Loucy (cell line): ENCODE measurements around the gene GAK.

Source experiments
- H2AFZ ChIP-seq: fragments of 200-600 bp; sonication (generic); 2 replicates; pipeline ENCODE4 v1.6.0; 2016; ENCODE audit warnings: antibody characterized with exemption, mild to moderate bottlenecking, low read length, moderate library complexity
- H3F3A ChIP-seq: fragments of 200-600 bp; 2 replicates; pipeline ENCODE4 v1.6.0; 2016; ENCODE audit warnings: antibody characterized with exemption, low read depth, mild to moderate bottlenecking
- H3K27me3 ChIP-seq: fragments of 200-600 bp; sonication (generic); 2 replicates; pipeline ENCODE4 v1.6.1; 2014; ENCODE audit warnings: low read length, mild to moderate bottlenecking; ENCODE audit not compliant: insufficient read depth, poor library complexity, severe bottlenecking
- H3K36me3 ChIP-seq: fragments of 200-600 bp; sonication (generic); 2 replicates; pipeline ENCODE4 v1.6.1; 2016; ENCODE audit warnings: low read length; ENCODE audit not compliant: insufficient read depth
- H3K4me1 ChIP-seq: fragments of 200-600 bp; sonication (generic); 2 replicates; pipeline ENCODE4 v1.5.1; 2014; ENCODE audit warnings: low read length, mild to moderate bottlenecking; ENCODE audit not compliant: insufficient read depth, poor library complexity, severe bottlenecking
- H3K4me2 ChIP-seq: fragments of 200-600 bp; sonication (generic); 2 replicates; pipeline ENCODE4 v1.6.0; 2014; ENCODE audit warnings: antibody characterized with exemption, low read length, low read depth, mild to moderate bottlenecking; ENCODE audit not compliant: poor library complexity, severe bottlenecking
- H3K4me3 ChIP-seq: fragments of 200-600 bp; sonication (generic); 2 replicates; pipeline ENCODE4 v1.5.1; 2014; ENCODE audit warnings: low read length, mild to moderate bottlenecking, mixed read lengths; ENCODE audit not compliant: poor library complexity, severe bottlenecking
- H3K79me2 ChIP-seq: fragments of 200-600 bp; sonication (generic); 2 replicates; pipeline ENCODE4 v1.6.1; 2014; ENCODE audit warnings: low read length; ENCODE audit not compliant: insufficient read depth
- H3K9ac ChIP-seq: fragments of 200-600 bp; sonication (generic); 2 replicates; pipeline ENCODE4 v1.6.0; 2014; ENCODE audit warnings: mild to moderate bottlenecking, low read depth, low read length, moderate library complexity; ENCODE audit not compliant: poor library complexity, severe bottlenecking
- H3K9me2 ChIP-seq: fragments of 200-600 bp; sonication (generic); replicated peaks from 2 replicates; pipeline ENCODE4 v1.6.1; 2016; ENCODE audit warnings: low read depth, low read length, mixed read lengths
- H3K9me3 ChIP-seq: fragments of 200-600 bp; sonication (generic); 2 replicates; pipeline ENCODE4 v1.6.1; 2014; ENCODE audit warnings: mild to moderate bottlenecking, antibody characterized with exemption, low read length, low read depth; ENCODE audit not compliant: insufficient read depth
- H4K20me1 ChIP-seq: fragments of 200-600 bp; sonication (generic); 2 replicates; pipeline ENCODE4 v1.6.0; 2014; ENCODE audit warnings: antibody characterized with exemption, low read length, mild to moderate bottlenecking; ENCODE audit not compliant: insufficient read depth, poor library complexity, severe bottlenecking
- EZH2phosphoT487 ChIP-seq: fragments of 200-600 bp; IDR thresholded peaks from 2 replicates; pipeline ENCODE4 v1.6.1; 2018; ENCODE audit warnings: antibody characterized with exemption, mild to moderate bottlenecking, moderate library complexity, borderline replicate concordance
- TF ChIP-seq, protein P1 (sequence below): fragments of 200-600 bp; sonication (generic); conservative IDR thresholded peaks from 2 replicates; pipeline ENCODE4 v1.5.1; 2014; ENCODE audit warnings: mild to moderate bottlenecking, antibody characterized with exemption, low read length

The GAK gene

DNA sequence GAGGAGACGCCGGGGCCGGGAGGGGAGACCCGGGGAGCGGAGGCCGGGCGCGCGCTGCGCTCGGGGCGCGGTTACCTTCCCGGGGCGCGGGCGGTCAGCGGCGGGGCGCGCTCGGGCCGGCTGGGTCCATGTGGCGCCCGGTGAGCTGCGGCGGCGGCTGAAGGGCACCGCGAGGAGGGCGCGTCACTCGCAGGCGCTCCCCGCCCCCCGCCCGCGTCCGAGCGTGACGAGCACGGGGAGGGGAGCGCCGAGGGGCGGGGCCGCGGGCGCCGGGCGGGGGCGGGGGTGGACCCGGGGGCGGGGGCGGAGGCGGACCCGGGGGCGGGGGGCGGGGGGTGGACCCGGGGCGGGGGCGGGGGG, 106.2 kb downstream of the GAK start, which contains the start of gene CPLX1:
Gene CPLX1 (minus strand): TSS at position 159 of the 360 bp plus-strand sequence. CDS start 1,607 bp downstream, outside the sequence.
- H3K9me2 ChIP-seq: no peaks in the 10 kb centered on the region
- no peaks in the 10 kb centered on the region for H4K20me1 ChIP-seq
- H3K4me1 ChIP-seq: no peaks in the 10 kb centered on the region
- no peak within 1 kb of the TSS for H2AFZ ChIP-seq
- no peak within 1 kb of the TSS for H3K4me3 ChIP-seq
- H3K79me2 ChIP-seq: no peaks in the 10 kb centered on the region
- H3K9me3 ChIP-seq: peaks cover 8% of the 10 kb centered on the region; the same call in 1 of the 2 replicates
- no peaks in the 10 kb centered on the region for H3F3A ChIP-seq
- H3K4me2 ChIP-seq: no peak within 1 kb of the TSS
- no peak within 1 kb of the TSS for H3K9ac ChIP-seq
- no peak for TF ChIP-seq EZH2phosphoT487
- TF ChIP-seq, protein P1, sequence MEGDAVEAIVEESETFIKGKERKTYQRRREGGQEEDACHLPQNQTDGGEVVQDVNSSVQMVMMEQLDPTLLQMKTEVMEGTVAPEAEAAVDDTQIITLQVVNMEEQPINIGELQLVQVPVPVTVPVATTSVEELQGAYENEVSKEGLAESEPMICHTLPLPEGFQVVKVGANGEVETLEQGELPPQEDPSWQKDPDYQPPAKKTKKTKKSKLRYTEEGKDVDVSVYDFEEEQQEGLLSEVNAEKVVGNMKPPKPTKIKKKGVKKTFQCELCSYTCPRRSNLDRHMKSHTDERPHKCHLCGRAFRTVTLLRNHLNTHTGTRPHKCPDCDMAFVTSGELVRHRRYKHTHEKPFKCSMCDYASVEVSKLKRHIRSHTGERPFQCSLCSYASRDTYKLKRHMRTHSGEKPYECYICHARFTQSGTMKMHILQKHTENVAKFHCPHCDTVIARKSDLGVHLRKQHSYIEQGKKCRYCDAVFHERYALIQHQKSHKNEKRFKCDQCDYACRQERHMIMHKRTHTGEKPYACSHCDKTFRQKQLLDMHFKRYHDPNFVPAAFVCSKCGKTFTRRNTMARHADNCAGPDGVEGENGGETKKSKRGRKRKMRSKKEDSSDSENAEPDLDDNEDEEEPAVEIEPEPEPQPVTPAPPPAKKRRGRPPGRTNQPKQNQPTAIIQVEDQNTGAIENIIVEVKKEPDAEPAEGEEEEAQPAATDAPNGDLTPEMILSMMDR: no peak
- H3K27me3 ChIP-seq: no peaks in the 10 kb centered on the region
- H3K36me3 ChIP-seq: no peaks in the 10 kb centered on the region

DNA sequence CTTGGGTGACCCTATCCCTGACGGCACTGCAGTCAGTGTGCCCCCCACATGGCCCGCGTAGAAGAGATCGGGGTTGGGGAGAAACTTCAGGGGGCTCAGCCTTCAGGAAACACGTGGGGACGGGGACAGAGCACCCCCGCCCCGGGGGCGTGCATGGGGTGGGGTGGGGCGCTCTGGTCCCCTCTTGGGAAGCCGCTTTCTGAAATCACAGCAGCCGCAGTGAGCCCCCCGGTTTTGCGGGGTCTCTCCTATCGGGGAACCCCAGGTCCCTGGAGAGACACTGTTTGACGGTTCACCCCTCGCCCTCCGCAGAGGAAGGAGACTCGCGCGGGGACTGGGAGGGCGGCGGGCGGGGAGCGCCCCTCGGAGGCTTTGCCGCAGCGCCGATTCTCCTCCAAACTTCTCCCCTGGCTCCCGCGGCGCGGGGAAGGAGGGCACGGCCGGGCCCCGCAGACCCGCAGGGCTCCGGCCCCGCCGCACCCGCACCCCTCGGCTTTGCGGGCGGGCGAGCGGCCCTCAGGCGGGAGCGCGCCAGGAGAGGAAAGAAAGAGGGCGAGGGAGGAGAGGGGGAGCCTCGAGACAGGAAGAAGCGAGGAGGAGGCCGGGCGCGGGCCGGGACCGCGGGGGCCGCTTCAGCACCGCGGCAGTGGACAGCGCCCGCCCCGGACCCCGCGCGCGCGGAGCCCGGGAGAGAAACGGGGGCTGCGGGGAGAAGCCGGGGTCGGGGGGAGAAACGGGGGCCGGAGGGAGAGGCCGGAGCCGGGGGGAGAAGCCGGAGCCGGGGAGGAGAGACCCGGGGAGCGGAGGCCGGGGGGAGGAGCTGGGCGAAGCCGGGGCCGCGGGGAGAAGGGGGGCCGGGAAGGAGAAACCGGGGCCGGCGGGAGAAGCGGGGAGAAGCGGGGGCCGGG, 106.8 kb downstream of the GAK start:
- no peaks in the 10 kb centered on the region for H3K36me3 ChIP-seq
- no peak overlapping the region for H3K4me2 ChIP-seq
- H3K79me2 ChIP-seq: no peaks in the 10 kb centered on the region
- H4K20me1 ChIP-seq: no peaks in the 10 kb centered on the region
- H3K27me3 ChIP-seq: no peaks in the 10 kb centered on the region
- H3K9ac ChIP-seq: no peak overlapping the region
- TF ChIP-seq, protein P1: no peak
- no peak for TF ChIP-seq EZH2phosphoT487
- H3K4me1 ChIP-seq: no peaks in the 10 kb centered on the region
- H2AFZ ChIP-seq: no peak overlapping the region
- H3K9me2 ChIP-seq: no peaks in the 10 kb centered on the region
- no peaks in the 10 kb centered on the region for H3F3A ChIP-seq
- H3K4me3 ChIP-seq: no peak overlapping the region
- H3K9me3 ChIP-seq: peaks cover 8% of the 10 kb centered on the region; the same call in 1 of the 2 replicates

DNA sequence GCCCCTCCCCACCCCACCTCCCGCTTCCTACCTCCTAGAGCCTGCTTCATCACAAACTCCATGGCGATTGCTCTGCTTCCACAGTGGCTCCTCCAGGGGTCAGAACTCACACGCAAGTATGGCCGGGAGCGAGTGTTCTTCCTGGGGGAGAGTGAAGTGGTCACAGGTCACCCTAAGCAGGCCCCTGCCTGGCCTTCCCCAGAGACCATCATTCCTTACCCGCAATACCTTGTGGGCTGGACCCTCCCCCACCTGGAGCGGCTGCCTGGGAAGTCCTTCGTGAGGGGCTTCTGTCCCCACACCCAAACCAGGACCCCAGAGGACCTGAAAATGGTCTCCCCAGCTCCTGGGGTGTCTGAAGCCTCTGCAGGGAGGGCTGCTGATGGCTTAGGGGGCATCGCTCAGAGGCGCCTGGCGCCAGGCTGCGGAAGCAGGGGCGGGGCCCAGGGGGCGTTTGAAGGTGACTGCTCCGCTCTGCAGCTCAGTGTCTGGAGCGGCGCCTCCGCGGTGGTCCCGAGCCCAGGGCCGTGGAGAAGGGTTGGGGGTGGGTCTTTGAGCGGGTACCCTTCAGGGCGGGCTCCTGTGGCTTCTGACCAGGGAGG, 107.6 kb downstream of the GAK start:
- TF ChIP-seq, protein P1: no peak
- no peak for TF ChIP-seq EZH2phosphoT487
- Histone ChIP-seq H3K27me3 (no peaks in the 10 kb centered on the region), H3K4me1 (no peaks in the 10 kb centered on the region), H2AFZ (no peak overlapping the region), H3K79me2 (no peaks in the 10 kb centered on the region), H3K4me2 (no peak overlapping the region), H3K9me3 (peaks cover 8% of the 10 kb centered on the region; the same call in 1 of the 2 replicates), H3K36me3 (no peaks in the 10 kb centered on the region), H3K9ac (no peak overlapping the region), H3F3A (no peaks in the 10 kb centered on the region), H3K9me2 (no peaks in the 10 kb centered on the region), H3K4me3 (no peak overlapping the region), H4K20me1 (no peaks in the 10 kb centered on the region)
